Cardiac muscle cell (in vitro differentiated cells and primary cell): ENCODE data around the gene PTH2R. TPM values are rescaled to one million over a fixed set of nuclear protein-coding genes. Genes with fewer than 3 reads are reported as not detected.

Experiments used
- DNase-seq, 2 donors: peaks; one replicate each; pipeline versions ENCODE4 v3.0.0 to v3.0.0-alpha.2; 2010 to 2017; ENCODE audit warnings: low read depth in 1 of 2, low spot score in 1 of 2
- H3K27ac ChIP-seq: fragments of 200-600 bp; sonication (generic); 2 replicates; pipeline ENCODE4 v1.5.1; 2016
- H3K27me3 ChIP-seq: fragments of 200-600 bp; sonication (generic); 2 replicates; pipeline ENCODE4 v1.6.0; 2016; ENCODE audit warnings: control low read depth
- H3K36me3 ChIP-seq: fragments of 200-600 bp; sonication (generic); 2 replicates; pipeline ENCODE4 v1.5.1; 2016; ENCODE audit warnings: control low read depth
- H3K4me1 ChIP-seq: fragments of 200-600 bp; sonication (generic); 2 replicates; pipeline ENCODE4 v1.8.1; 2017; ENCODE audit warnings: low read depth, mild to moderate bottlenecking, mixed run types
- H3K4me3 ChIP-seq: fragments of 200-600 bp; sonication (generic); 2 replicates; pipeline ENCODE4 v1.5.1; 2016; ENCODE audit warnings: mild to moderate bottlenecking
- H3K9me3 ChIP-seq: fragments of 200-600 bp; sonication (generic); 2 replicates; pipeline ENCODE4 v1.5.1; 2017; ENCODE audit warnings: low read depth, mild to moderate bottlenecking, control low read depth
- CTCF ChIP-seq: IDR thresholded peaks from 2 replicates; pipeline ENCODE4 v1.5.1; 2012; ENCODE audit warnings: low read depth, mild to moderate bottlenecking, low read length
- polyA plus RNA-seq: library from polyadenylated mRNA; unstranded; fragments of >200 nt; fragmentation: Nextera tagmentation; extraction: Ambion mirVana; gene quantifications from 2 replicates; pipeline ENCODE4 v1.2.1, GENCODE V29; 2016
- total RNA-seq: library from RNA; depleted of rRNA; stranded (reverse); fragments of >200 nt; gene quantifications from 2 replicates; pipeline ENCODE4 v1.2.3, GENCODE V29; 2016

PTH2R gene
- total and polyA plus RNA-seq, 2 experiments from 2014 or later: 0.09 TPM; not detected in 1

- Histone ChIP-seq H3K4me3 (no peak overlapping the region), H3K36me3 (no peaks in the 10 kb centered on the region), H3K9me3 (no peaks in the 10 kb centered on the region), H3K4me1 (no peaks in the 10 kb centered on the region), H3K27me3 (no peaks in the 10 kb centered on the region), H3K27ac (no peak overlapping the region)
- no peak for DNase-seq
- no peak for TF ChIP-seq CTCF
These were observed 135.4 kb downstream of the PTH2R start for GRCh38 chr2:208541989-208542464.

- Histone ChIP-seq H3K27ac (no peak overlapping the region), H3K9me3 (no peaks in the 10 kb centered on the region), H3K4me3 (no peak overlapping the region), H3K36me3 (no peaks in the 10 kb centered on the region), H3K27me3 (no peaks in the 10 kb centered on the region), H3K4me1 (no peaks in the 10 kb centered on the region)
- TF ChIP-seq CTCF: no peak
- DNase-seq: no peak
These were observed 136.0 kb downstream of the PTH2R start for GRCh38 chr2:208542465-208543041.

Other genes starting within 250 kb of the PTH2R start
- gene CRYGA, start 243.2 kb upstream of the PTH2R start, total RNA-seq: not detected in 2 replicates
- not detected in 2 replicates for gene CRYGA, start 243.2 kb upstream of the PTH2R start, polyA plus RNA-seq
- not detected in 2 replicates for gene C2orf80, start 216.8 kb upstream of the PTH2R start, total RNA-seq
- not detected in 2 replicates for gene C2orf80, start 216.8 kb upstream of the PTH2R start, polyA plus RNA-seq
- gene IDH1, start 151.7 kb upstream of the PTH2R start, total RNA-seq: 85.4 and 138 TPM in 2 replicates
- 118 and 164 TPM in 2 replicates for gene IDH1, start 151.7 kb upstream of the PTH2R start, polyA plus RNA-seq
- gene PIKFYVE, start 140.5 kb upstream of the PTH2R start, total RNA-seq: 15.3 and 24.3 TPM in 2 replicates
- 7.3 and 7.5 TPM in 2 replicates for gene PIKFYVE, start 140.5 kb upstream of the PTH2R start, polyA plus RNA-seq